Measurements from ENCODE around the gene MGAT4B.
"Not testable (repeated sequence)": the region's sequence is repeated elsewhere in the genome, so short reads cannot be mapped to it uniquely, and the experiment has no call there.

Gene MGAT4B

DNA sequence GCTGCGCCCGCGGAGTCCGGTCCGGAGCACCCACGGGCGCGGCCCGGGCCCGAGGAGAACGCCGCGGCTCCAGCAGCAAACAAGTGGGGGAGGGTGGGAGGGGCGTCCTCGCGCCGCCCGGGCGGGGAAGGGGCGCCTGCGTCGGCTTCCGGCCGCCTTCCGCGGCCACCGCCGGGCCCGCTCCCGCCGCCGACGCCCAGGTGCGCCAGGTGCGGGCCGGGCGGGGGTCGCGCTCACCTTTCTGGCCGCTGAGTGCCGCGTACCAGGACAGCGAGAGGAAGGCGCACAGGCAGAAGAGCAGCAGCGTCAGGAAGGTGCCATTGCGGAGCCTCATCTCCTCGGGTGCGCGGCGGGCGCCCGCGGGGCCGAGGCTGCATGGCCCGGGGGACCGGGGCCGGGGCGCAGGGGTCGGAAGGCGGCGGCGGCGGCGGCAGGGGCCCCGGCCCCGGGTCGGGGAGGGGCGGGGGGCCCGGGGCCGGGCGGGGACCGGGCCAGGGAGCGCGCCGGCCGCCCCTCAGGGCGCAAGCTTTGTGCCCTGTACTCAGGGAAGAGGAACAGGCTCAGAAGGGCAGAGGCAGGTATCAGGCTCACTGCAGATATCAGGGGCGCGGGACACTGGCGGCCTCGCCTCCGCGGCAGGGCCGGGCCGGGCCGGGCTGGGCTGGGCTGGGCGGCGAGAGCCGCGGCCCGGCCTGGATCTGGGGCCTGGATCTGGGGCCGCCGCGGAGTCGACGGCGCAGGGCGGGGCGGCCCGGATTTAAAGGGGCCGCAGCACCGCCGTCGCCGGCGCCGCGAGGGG lies at the start of gene MGAT4B:
Gene MGAT4B (minus strand): TSS at position 617 of the 799 bp plus-strand sequence. CDS start 283 bp downstream, at position 334.
- no peak for DNase-seq (ENCODE audit: low read depth)

GRCh38 chr5:179854356-179854755 lies 47.7 kb upstream of the MGAT4B start:
- DNase-seq (ENCODE audit: low read depth), result no peak

GRCh38 chr5:179852993-179853547 lies 46.4 kb upstream of the MGAT4B start:
- no peak for DNase-seq (ENCODE audit: low read depth)

- DNase-seq (ENCODE audit: low read depth), result no peak
Measured at GRCh38 chr5:179841621-179842020, 35.0 kb upstream of the MGAT4B start.

- DNase-seq (ENCODE audit: low read depth), result no peak
Measured at GRCh38 chr5:179840766-179841165, 34.1 kb upstream of the MGAT4B start.

GRCh38 chr5:179840321-179840720 lies 33.7 kb upstream of the MGAT4B start:
- no peak for DNase-seq (ENCODE audit: low read depth)

- DNase-seq (ENCODE audit: low read depth), result no peak
Measured at GRCh38 chr5:179839328-179840256, 32.9 kb upstream of the MGAT4B start.

DNA sequence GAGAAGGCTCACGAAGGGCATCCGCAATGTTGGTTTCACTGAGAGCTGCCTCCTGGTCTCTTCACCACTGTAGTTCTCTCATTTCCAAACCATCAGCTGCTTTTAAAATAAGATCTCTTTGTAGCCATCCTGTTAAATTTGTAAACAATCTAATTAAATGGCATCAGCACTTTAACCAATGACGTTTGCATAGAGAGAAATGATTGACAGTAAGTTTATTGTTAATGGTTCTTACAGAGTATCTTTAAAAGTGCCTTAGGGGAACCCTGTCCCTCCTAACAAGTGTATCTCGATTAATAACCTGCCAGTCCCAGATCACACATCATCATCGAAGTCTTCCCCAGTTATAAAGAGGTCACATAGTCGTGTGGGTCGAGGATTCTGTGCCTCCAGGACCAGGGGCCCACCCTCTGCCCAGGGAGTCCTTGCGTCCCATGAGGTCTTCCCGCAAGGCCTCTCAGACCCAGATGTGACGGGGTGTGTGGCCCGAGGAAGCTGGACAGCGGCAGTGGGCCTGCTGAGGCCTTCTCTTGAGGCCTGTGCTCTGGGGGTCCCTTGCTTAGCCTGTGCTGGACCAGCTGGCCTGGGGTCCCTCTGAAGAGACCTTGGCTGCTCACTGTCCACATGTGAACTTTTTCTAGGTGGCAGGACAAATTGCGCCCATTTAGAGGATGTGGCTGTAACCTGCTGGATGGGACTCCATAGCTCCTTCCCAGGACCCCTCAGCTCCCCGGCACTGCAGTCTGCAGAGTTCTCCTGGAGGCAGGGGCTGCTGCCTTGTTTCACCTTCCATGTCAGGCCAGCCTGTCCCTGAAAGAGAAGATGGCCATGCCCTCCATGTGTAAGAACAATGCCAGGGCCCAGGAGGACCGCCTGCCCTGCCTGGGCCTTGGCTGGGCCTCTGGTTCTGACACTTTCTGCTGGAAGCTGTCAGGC lies 30.7 kb upstream of the MGAT4B start:
- no peak for DNase-seq (ENCODE audit: low read depth)

GRCh38 chr5:179836225-179837019 lies 29.8 kb upstream of the MGAT4B start:
- DNase-seq (ENCODE audit: low read depth), result no peak

- not testable (repeated sequence) for DNase-seq (ENCODE audit: low read depth)
Measured at GRCh38 chr5:179834871-179835270, 28.2 kb upstream of the MGAT4B start.

GRCh38 chr5:179834120-179834519 lies 27.5 kb upstream of the MGAT4B start:
- DNase-seq (ENCODE audit: low read depth), result no peak

GRCh38 chr5:179833709-179834070 lies 27.0 kb upstream of the MGAT4B start:
- no peak for DNase-seq (ENCODE audit: low read depth)

DNA sequence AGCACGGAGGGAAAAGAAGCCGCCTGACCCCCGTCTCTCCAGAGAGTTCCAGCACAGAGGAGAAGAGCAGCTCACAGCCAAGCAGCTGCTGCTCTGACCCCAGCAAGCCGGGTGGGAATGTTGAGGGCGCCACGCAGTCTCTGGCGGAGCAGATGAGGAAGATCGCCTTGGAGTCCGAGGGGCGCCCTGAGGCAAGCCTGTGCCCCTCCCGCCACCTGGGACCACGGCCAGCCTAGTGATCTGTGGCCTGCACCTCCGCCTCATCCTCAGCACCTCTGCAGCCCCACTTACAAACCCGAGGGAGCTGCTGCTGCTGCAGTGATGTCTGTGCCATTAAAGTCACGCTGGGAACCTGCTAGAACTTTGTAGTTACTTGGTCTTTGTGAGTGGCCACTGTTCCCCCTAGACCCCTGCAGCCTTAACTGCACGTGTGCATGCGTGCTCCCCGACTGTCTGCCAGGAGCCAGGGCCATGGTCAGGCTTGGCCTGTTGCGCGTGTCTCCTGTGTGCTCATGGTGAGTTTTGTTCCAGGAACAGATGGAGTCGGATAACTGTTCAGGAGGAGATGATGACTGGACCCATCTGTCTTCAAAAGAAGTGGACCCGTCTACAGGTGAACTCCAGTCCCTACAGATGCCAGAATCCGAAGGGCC lies 26.5 kb upstream of the MGAT4B start:
- no peak for DNase-seq (ENCODE audit: low read depth)

DNA sequence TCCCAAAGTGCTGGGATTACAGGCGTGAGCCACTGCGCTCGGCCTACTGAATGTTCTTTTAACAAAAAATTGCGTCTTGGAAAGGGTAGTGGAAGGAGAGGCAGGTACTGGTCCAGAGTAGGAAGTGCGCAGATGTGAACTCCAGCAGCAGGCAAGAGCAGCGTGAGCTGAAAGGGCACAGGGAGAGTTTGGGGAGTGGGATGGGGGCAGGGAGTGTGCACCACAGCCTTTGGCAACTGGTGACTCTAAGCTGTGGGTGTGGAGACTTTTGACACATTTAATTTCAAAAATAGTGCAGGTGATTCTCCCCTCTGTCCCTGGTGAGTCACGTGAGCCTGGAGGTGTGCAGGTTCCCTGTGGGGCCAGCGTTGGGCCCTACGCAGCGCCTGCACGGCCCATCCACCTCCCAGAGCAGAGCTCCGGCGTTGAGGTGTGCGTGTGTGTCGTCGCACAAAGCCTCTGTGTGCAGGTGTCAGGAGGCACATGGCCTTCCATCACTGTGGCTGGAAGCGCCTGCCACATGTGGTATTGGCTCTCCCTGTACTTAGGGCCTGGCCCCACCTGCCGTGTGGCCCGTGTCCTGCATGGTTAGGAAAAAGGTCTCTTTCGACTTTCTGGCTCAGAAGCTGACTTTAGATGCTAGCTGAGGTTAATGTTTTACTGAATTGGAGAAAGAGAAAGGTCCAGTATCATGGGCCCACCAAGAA lies 25.5 kb upstream of the MGAT4B start:
- DNase-seq (ENCODE audit: low read depth), result no peak

GRCh38 chr5:179830818-179831468 lies 24.3 kb upstream of the MGAT4B start:
- DNase-seq (ENCODE audit: low read depth), result no peak

GRCh38 chr5:179829732-179830435 lies 23.2 kb upstream of the MGAT4B start:
- DNase-seq (ENCODE audit: low read depth), result no peak

DNA sequence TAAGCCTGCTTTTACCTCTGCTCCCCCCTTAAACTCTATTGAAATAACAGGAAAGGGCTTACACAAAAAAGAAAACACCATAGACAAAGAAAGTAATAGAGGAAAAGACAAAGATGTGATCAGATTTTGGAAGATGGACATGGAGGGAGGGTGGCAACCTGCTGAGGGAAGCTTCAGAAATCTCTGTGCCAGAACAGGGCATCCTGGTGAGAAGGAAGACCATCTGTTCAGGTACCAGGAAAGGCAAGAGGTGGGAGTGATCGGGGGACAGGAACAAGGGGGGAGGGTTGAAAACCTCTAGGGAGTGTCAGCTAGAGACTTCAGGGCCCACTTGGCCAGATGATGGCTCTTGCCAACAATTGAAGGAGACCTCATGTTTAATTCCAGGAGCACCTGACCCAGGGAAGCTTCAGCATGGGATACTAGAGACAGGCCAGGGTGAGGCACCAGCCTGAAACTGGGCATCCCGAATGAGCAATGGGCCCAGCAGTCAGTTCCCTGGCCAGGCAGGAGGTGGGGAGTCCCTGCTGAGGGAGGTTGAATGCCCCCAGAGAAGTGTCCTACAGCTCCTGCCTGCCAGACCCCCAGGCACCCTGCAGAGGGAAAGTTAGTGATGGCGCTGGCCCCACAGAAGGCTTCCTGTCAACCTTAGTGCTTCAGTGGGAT lies 22.2 kb upstream of the MGAT4B start:
- DNase-seq (ENCODE audit: low read depth), result no peak

- DNase-seq (ENCODE audit: low read depth), result no peak
Measured at GRCh38 chr5:179827680-179828079, 21.0 kb upstream of the MGAT4B start.
